Measurements from ENCODE around the gene GPRC5B. TPM values are rescaled to one million over a fixed set of nuclear protein-coding genes. Genes with fewer than 3 reads are reported as not detected.
A peak's percentile ranks its signal among the peaks of the same experiment; 100 is the strongest.

Gene GPRC5B
- polyA plus RNA-seq, 2 of the 4 experiments (the other 2 are of a cell fraction) = 12.8 to 19.1 TPM

DNA sequence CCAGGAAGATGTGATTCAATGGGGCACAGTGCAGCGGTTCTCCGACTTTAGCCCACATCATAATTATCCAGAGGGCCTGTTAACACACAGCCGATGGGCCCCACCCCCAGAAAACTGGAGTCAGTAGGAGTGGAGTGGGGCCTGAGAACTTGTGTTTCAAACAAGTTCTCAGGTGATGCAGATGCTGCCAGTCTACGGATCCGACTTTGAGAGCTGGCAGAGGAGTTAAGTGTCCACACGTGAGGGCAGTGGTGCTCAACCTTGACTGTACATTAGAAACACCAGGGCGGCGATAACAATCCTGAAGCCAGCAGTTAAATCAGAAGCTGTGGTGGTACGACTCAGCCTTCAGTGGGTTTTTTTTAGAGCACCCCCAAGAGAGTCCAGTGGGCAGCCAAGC, 75.0 kb downstream of the GPRC5B start (continued):
- TF ChIP-seq BHLHE40 (IDR thresholded peaks at IDR 0.05; ENCODE audit: low read depth, low read length) = no peak
- TF ChIP-seq MYC (IDR thresholded peaks at IDR 0.05; ENCODE audit: borderline replicate concordance, low read length) = no peak
- TF ChIP-seq JUN (IDR thresholded peaks at IDR 0.05) = no peak
- TF ChIP-seq, protein P1, sequence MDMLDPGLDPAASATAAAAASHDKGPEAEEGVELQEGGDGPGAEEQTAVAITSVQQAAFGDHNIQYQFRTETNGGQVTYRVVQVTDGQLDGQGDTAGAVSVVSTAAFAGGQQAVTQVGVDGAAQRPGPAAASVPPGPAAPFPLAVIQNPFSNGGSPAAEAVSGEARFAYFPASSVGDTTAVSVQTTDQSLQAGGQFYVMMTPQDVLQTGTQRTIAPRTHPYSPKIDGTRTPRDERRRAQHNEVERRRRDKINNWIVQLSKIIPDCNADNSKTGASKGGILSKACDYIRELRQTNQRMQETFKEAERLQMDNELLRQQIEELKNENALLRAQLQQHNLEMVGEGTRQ (IDR thresholded peaks at IDR 0.05) = no peak
- no peak for TF ChIP-seq ZNF302 (CRISPR knock-in tag; IDR thresholded peaks at IDR 0.05)
- TF ChIP-seq JUNB (IDR thresholded peaks at IDR 0.05) = no peak
- TF ChIP-seq GATA3 (IDR thresholded peaks at IDR 0.05; ENCODE audit: borderline replicate concordance) = no peak
- TF ChIP-seq HDAC2 (IDR thresholded peaks at IDR 0.05) = no peak
- TF ChIP-seq FOSL2 (IDR thresholded peaks at IDR 0.05) = no peak
- TF ChIP-seq FOSL2 (CRISPR knock-in tag; IDR thresholded peaks at IDR 0.05) = no peak
- TF ChIP-seq EHMT2 (IDR thresholded peaks at IDR 0.05; ENCODE audit: low read depth) = no peak
- no peak for TF ChIP-seq HEYL (CRISPR knock-in tag; IDR thresholded peaks at IDR 0.05)

GRCh38 chr16:19809121-19809635, 75.5 kb downstream of the GPRC5B start:
- WGBS (ENCODE audit: missing lambda C conversion rate) = 67% methylated on average over 4 of the region's 4 CpGs
- Histone ChIP-seq H3K4me1 (peaks cover 47% of the 10 kb centered on the region), H3K9me3 (peaks cover 34% of the 10 kb centered on the region), H3K4me3 (no peak overlapping the region), H3K27ac (peak overlapping the region; percentile 74 to 87), H3K4me2 (peak overlapping the region; percentile 42)
- ChIA-PET CTCF (interaction anchor here (0.6 to 2.1 kb wide), 4 partner anchors 29 to 1007 kb away, joined by 3 to 5 read pairs (median 4); no protein-coding TSS in a partner anchor), POLR2A (no interaction called here)
- DNase-seq (ENCODE audit: low read depth in 1 of 2, low spot score in 1 of 2) = peak in 1 of 2 experiments; percentile 26
- no peak for ATAC-seq
- peak; percentile 28 for FAIRE-seq
- TF ChIP-seq POLR2A (IDR thresholded peaks at IDR 0.05; ENCODE audit: low read length) = no peak
- no peak for TF ChIP-seq CHD2 (IDR thresholded peaks at IDR 0.05; ENCODE audit: low read length, partially characterized antibody)
- peak in 1 of 2 experiments; percentile 78; a peak in 2 of 4 replicates for TF ChIP-seq CEBPB (IDR thresholded peaks at IDR 0.05)
- TF ChIP-seq, protein P2, sequence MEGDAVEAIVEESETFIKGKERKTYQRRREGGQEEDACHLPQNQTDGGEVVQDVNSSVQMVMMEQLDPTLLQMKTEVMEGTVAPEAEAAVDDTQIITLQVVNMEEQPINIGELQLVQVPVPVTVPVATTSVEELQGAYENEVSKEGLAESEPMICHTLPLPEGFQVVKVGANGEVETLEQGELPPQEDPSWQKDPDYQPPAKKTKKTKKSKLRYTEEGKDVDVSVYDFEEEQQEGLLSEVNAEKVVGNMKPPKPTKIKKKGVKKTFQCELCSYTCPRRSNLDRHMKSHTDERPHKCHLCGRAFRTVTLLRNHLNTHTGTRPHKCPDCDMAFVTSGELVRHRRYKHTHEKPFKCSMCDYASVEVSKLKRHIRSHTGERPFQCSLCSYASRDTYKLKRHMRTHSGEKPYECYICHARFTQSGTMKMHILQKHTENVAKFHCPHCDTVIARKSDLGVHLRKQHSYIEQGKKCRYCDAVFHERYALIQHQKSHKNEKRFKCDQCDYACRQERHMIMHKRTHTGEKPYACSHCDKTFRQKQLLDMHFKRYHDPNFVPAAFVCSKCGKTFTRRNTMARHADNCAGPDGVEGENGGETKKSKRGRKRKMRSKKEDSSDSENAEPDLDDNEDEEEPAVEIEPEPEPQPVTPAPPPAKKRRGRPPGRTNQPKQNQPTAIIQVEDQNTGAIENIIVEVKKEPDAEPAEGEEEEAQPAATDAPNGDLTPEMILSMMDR (IDR thresholded peaks at IDR 0.05) = no peak
- TF ChIP-seq BHLHE40 (IDR thresholded peaks at IDR 0.05; ENCODE audit: low read depth, low read length) = no peak
- TF ChIP-seq KDM5A (IDR thresholded peaks at IDR 0.05) = no peak
- TF ChIP-seq, protein P3, sequence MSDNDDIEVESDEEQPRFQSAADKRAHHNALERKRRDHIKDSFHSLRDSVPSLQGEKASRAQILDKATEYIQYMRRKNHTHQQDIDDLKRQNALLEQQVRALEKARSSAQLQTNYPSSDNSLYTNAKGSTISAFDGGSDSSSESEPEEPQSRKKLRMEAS (IDR thresholded peaks at IDR 0.05) = 0 out of 2 replicates have a peak, but pooled peaks have one; percentile 37
- TF ChIP-seq, protein P4, sequence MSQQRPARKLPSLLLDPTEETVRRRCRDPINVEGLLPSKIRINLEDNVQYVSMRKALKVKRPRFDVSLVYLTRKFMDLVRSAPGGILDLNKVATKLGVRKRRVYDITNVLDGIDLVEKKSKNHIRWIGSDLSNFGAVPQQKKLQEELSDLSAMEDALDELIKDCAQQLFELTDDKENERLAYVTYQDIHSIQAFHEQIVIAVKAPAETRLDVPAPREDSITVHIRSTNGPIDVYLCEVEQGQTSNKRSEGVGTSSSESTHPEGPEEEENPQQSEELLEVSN (IDR thresholded peaks at IDR 0.05; ENCODE audit: borderline replicate concordance, low read depth) = no peak
- no peak for TF ChIP-seq SREBF2 (IDR thresholded peaks at IDR 0.05)
- TF ChIP-seq HOXB5 (CRISPR knock-in tag; IDR thresholded peaks at IDR 0.05) = no peak
- TF ChIP-seq ATOH8 (CRISPR knock-in tag; IDR thresholded peaks at IDR 0.05; ENCODE audit: low read depth) = no peak
- no peak for TF ChIP-seq EHMT2 (IDR thresholded peaks at IDR 0.05; ENCODE audit: low read depth)
- no peak for TF ChIP-seq JUN (IDR thresholded peaks at IDR 0.05)
- no peak for TF ChIP-seq SMC3 (IDR thresholded peaks at IDR 0.05)
- no peak for TF ChIP-seq EHF (CRISPR knock-in tag; IDR thresholded peaks at IDR 0.05)
